Kidney (tissue), 14 donors: Measurements from ENCODE around the gene THEMIS. TPM values are rescaled to one million over a fixed set of nuclear protein-coding genes. Genes with fewer than 3 reads are reported as not detected.

Source experiments
- DNase-seq, 5 donors: peaks; one replicate each; pipeline ENCODE4 v3.0.0-alpha.2; 2013 to 2020
- FAIRE-seq: peaks from 2 replicates; lab custom pipeline; 2012; peaks lifted over from hg19 to GRCh38; lab: Jason Lieb, UNC
- H3K27ac ChIP-seq, 2 donors: one replicate each; pipeline ENCODE4 v1.7.0; 2013; ENCODE audit warnings: low read depth in 2 of 2, low read length in 2 of 2, inconsistent platforms in 1 of 2
- H3K27me3 ChIP-seq: one replicate; pipeline ENCODE4 v1.7.1; 2013; ENCODE audit warnings: low read length, inconsistent platforms; ENCODE audit not compliant: control insufficient read depth, insufficient read depth
- H3K36me3 ChIP-seq, 3 donors: one replicate each; pipeline versions ENCODE4 v1.7.0 to v1.7.1; 2013; ENCODE audit warnings: low read length in 3 of 3, control low read depth in 1 of 3, inconsistent platforms in 1 of 3; ENCODE audit not compliant: insufficient read depth in 3 of 3, control insufficient read depth in 2 of 3
- H3K4me1 ChIP-seq, 3 donors: one replicate each; pipeline versions ENCODE4 v1.7.0 to v1.7.1; 2013; ENCODE audit warnings: low read length in 3 of 3, inconsistent platforms in 1 of 3, low read depth in 1 of 3; ENCODE audit not compliant: control insufficient read depth in 2 of 3, insufficient read depth in 2 of 3
- H3K4me3 ChIP-seq, 3 donors: one replicate each; pipeline versions ENCODE4 v1.7.0 to v1.8.1; 2013; ENCODE audit warnings: low read length in 3 of 3, control low read depth in 1 of 3, inconsistent platforms in 1 of 3
- H3K9ac ChIP-seq, 3 donors: one replicate each; pipeline versions ENCODE4 v1.7.0 to v1.7.1; 2013; ENCODE audit warnings: low read length in 3 of 3, control low read depth in 1 of 3, inconsistent platforms in 1 of 3
- H3K9me3 ChIP-seq, 3 donors: one replicate each; pipeline versions ENCODE4 v1.7.0 to v1.7.1; 2013; ENCODE audit warnings: low read length in 3 of 3, control low read depth in 1 of 3, inconsistent platforms in 1 of 3; ENCODE audit not compliant: control insufficient read depth in 2 of 3, insufficient read depth in 1 of 3
- intact Hi-C: fragments of 100-400 bp; cut with DNase I; formaldehyde crosslinking; loops from one replicate; pipeline ENCODE4 v1.11.1; 2022
- polyA plus RNA-seq: library from polyadenylated mRNA; stranded (reverse); fragments of 350-450 nt; fragmentation: Illumina TruSeq; extraction: RNeasy Lipid Tissue Mini Kit (QIAGEN cat#74804); gene quantifications from one replicate; pipeline ENCODE4 v1.2.3, GENCODE V29; 2014; ENCODE audit warnings: low read depth, low replicate concordance; ENCODE audit not compliant: insufficient read depth
- total RNA-seq: library from RNA; stranded (reverse); fragmentation: NEBNext Ultra II Directional; extraction: Animal tissue kit (Norgen Biotek cat#: 25700); gene quantifications from one replicate; pipeline ENCODE4 v1.2.1, GENCODE V29; 2021
- TF ChIP-seq, protein P1 (sequence below): IDR thresholded peaks from 3 replicates; pipeline ENCODE4 v1.5.1; 2012; ENCODE audit warnings: mild to moderate bottlenecking, moderate library complexity, borderline replicate concordance; ENCODE audit not compliant: insufficient read depth; ENCODE audit errors: extremely low read depth
- donor health status: control.
- donor health status: control.
- donor health status: control.
- donor health status: control.
- donor health status: control.
- donor health status: DM: yes; HTN: yes; CAD: no.
- donor health status: Normal renal cell carcinoma (clear cell type).

THEMIS gene
- total and polyA plus RNA-seq, 2 donors from 2014 or later: 3.3 TPM; not detected in 1

DNA sequence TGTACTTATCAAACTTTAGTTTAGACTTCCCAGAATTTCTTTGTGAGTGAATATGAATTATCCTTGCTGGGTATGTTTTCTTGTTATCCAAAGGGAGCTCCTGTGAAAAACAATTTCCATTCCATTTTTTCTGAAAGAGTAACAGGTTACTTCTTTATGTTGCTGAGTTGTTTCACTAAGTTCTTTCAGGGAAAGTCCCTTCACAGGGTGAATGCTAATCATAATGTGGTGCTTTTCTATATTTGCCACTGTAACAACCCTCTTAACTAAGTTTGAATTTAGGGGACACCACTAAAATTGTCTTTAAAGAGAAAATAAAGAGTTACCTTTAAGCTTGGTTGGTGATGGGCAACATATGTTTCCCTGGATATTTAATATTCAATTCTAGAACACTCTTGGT is 79.4 kb downstream of the THEMIS start:
- Histone ChIP-seq H3K27me3 (no peaks in the 10 kb centered on the region), H3K4me1 (no peaks in the 10 kb centered on the region), H3K36me3 (no peaks in the 10 kb centered on the region), H3K9me3 (no peaks in the 10 kb centered on the region), H3K27ac (no peak overlapping the region), H3K4me3 (no peak overlapping the region), H3K9ac (no peak overlapping the region)
- no peak for FAIRE-seq
- intact Hi-C loops: no loop called here
- TF ChIP-seq, protein P1, sequence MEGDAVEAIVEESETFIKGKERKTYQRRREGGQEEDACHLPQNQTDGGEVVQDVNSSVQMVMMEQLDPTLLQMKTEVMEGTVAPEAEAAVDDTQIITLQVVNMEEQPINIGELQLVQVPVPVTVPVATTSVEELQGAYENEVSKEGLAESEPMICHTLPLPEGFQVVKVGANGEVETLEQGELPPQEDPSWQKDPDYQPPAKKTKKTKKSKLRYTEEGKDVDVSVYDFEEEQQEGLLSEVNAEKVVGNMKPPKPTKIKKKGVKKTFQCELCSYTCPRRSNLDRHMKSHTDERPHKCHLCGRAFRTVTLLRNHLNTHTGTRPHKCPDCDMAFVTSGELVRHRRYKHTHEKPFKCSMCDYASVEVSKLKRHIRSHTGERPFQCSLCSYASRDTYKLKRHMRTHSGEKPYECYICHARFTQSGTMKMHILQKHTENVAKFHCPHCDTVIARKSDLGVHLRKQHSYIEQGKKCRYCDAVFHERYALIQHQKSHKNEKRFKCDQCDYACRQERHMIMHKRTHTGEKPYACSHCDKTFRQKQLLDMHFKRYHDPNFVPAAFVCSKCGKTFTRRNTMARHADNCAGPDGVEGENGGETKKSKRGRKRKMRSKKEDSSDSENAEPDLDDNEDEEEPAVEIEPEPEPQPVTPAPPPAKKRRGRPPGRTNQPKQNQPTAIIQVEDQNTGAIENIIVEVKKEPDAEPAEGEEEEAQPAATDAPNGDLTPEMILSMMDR: no peak
- no peak for DNase-seq

DNA sequence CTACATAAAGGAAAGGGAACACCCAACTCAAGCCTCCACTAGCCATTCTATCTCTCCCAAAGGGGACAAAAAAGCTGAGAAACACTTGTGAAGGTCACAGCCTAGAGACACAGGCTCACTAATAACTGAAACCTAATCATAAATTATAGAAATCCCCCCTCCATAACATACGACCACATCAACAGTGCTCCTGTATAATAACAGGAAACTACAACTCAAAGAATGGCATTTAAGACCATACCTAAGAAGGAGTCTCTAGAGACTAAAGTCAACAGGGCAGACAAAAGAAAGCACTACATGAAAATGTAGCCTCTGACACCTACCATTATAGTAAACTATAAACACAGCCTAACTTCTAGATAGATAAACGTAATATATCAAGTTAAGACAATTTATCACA is 82.7 kb downstream of the THEMIS start:
- Histone ChIP-seq H3K36me3 (no peaks in the 10 kb centered on the region), H3K27ac (no peak overlapping the region), H3K9ac (no peak overlapping the region), H3K4me3 (no peak overlapping the region), H3K9me3 (no peaks in the 10 kb centered on the region), H3K4me1 (no peaks in the 10 kb centered on the region), H3K27me3 (no peaks in the 10 kb centered on the region)
- FAIRE-seq: no peak
- TF ChIP-seq, protein P1: no peak
- DNase-seq: no peak
- intact Hi-C loops: no loop called here

DNA sequence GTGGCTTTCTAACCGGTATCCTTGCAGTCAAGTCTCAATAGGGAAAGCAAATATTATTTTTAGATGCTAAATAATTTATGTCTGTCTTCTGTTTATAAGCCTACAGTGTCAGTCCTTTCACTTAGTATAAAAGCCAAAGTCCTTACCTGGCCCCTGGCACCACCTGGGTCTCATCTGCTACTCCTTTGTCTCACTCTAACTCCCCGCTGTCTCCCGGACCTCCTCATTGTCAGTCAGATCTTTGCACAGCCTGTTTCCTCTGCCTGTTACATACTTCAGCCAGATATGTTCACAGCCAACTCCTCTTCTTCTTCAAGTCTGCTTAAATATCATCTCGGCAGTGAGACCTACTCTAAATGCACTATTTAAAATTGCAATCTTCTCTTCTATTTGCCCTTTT is 84.2 kb downstream of the THEMIS start:
- no peak overlapping the region for H3K27ac ChIP-seq
- DNase-seq: no peak
- FAIRE-seq: no peak
- H3K4me3 ChIP-seq: no peak overlapping the region
- H3K9ac ChIP-seq: no peak overlapping the region
- H3K27me3 ChIP-seq: no peaks in the 10 kb centered on the region
- TF ChIP-seq, protein P1: no peak
- H3K4me1 ChIP-seq: no peaks in the 10 kb centered on the region
- H3K36me3 ChIP-seq: no peaks in the 10 kb centered on the region
- no peaks in the 10 kb centered on the region for H3K9me3 ChIP-seq
- intact Hi-C loops: no loop called here

DNA sequence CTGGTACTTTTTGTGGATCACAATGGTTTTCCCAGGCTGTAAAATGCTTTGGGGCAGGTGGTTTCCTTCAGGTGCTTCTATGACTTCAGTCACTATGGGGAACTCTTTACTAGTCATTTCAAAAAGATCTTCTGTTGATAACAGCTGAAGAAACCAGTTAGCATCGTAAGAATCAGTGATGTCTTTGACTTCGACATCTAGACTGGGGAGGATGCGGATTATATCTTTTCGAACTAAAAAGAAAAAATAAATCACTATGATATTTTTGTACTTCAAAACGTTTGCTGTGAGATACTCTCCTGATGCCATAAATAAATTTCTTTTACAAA is 87.2 kb downstream of the THEMIS start:
- H3K4me3 ChIP-seq: no peak overlapping the region
- TF ChIP-seq, protein P1: no peak
- no peaks in the 10 kb centered on the region for H3K27me3 ChIP-seq
- H3K9me3 ChIP-seq: no peaks in the 10 kb centered on the region
- H3K9ac ChIP-seq: no peak overlapping the region
- H3K36me3 ChIP-seq: no peaks in the 10 kb centered on the region
- FAIRE-seq (no peak), DNase-seq (no peak)
- H3K27ac ChIP-seq: no peak overlapping the region
- no peaks in the 10 kb centered on the region for H3K4me1 ChIP-seq
- intact Hi-C loops: no loop called here
